ENCODE results near the gene PSMD13.

- TF ChIP-seq ZNF101 (CRISPR knock-in tag; IDR thresholded peaks at IDR 0.05; ENCODE audit: borderline replicate concordance, low read depth): no peak
- no peak for TF ChIP-seq TFDP2 (CRISPR knock-in tag; IDR thresholded peaks at IDR 0.05)
- TF ChIP-seq HNRNPH1 (optimal IDR thresholded peaks at IDR 0.05; ENCODE audit: low read depth, low read length): no peak
- TF ChIP-seq POLR2A (IDR thresholded peaks at IDR 0.05; ENCODE audit: insufficient read depth in 1 of 2, low read depth in 2 of 2, low read length in 2 of 2): no peak
- TF ChIP-seq TGIF2 (CRISPR knock-in tag; IDR thresholded peaks at IDR 0.05): no peak
- no peak for TF ChIP-seq ZFP1 (CRISPR knock-in tag; IDR thresholded peaks at IDR 0.05)
- no peak for TF ChIP-seq CEBPZ (IDR thresholded peaks at IDR 0.05; ENCODE audit: low read length)
- TF ChIP-seq EZH2 (conservative IDR thresholded peaks at IDR 0.05; ENCODE audit: low read depth, low read length): no peak
- no peak for TF ChIP-seq CTCF (CRISPR knock-in tag; IDR thresholded peaks at IDR 0.05)
- TF ChIP-seq U2AF1 (optimal IDR thresholded peaks at IDR 0.05; ENCODE audit: low read depth, low read length): no peak
- no peak for TF ChIP-seq NBN (conservative IDR thresholded peaks at IDR 0.05)
- TF ChIP-seq MAX (IDR thresholded peaks at IDR 0.05): no peak
Measured at GRCh38 chr11:196786-197731, 39.7 kb upstream of the PSMD13 start.

Measured in HepG2 (cell line).